Measurements from ENCODE around the gene NUP133. TPM values are rescaled to one million over a fixed set of nuclear protein-coding genes. Genes with fewer than 3 reads are reported as not detected.
"Not testable (repeated sequence)": the region's sequence is repeated elsewhere in the genome, so short reads cannot be mapped to it uniquely, and the experiment has no call there.

Gene NUP133
- total RNA-seq, 1 donor from 2014 or later, result 53.5 TPM

- Mint-ChIP-seq H3K9me3 (ENCODE audit: unreplicated experiment) (no peaks in the 10 kb centered on the region), H3K27me3 (ENCODE audit: unreplicated experiment) (peaks cover 3% of the 10 kb centered on the region), H3K27ac (ENCODE audit: unreplicated experiment) (no peak overlapping the region), H3K4me3 (ENCODE audit: unreplicated experiment) (peak overlapping the region; percentile 40), H3K4me1 (ENCODE audit: unreplicated experiment) (peaks cover 21% of the 10 kb centered on the region), H3K36me3 (ENCODE audit: low read depth, unreplicated experiment) (peaks cover 28% of the 10 kb centered on the region)
- DNase-seq (ENCODE audit: low spot score), result no peak
- TF ChIP-seq CTCF (IDR thresholded peaks at IDR 0.05; ENCODE audit: unreplicated experiment), result no peak
These were observed 29.3 kb downstream of the NUP133 start for GRCh38 chr1:229478852-229479251.

- Mint-ChIP-seq H3K36me3 (ENCODE audit: low read depth, unreplicated experiment) (peaks cover 24% of the 10 kb centered on the region), H3K4me1 (ENCODE audit: unreplicated experiment) (peaks cover 18% of the 10 kb centered on the region)
- H3K4me3 Mint-ChIP-seq (ENCODE audit: unreplicated experiment); H3K9me3 Mint-ChIP-seq (ENCODE audit: unreplicated experiment); DNase-seq (ENCODE audit: low spot score); H3K27me3 Mint-ChIP-seq (ENCODE audit: unreplicated experiment); H3K27ac Mint-ChIP-seq (ENCODE audit: unreplicated experiment): not testable (repeated sequence)
These were observed 32.3 kb downstream of the NUP133 start for GRCh38 chr1:229475859-229476258.

- H3K4me1 Mint-ChIP-seq (ENCODE audit: unreplicated experiment), result peaks cover 6% of the 10 kb centered on the region
- peaks cover 29% of the 10 kb centered on the region for H3K36me3 Mint-ChIP-seq (ENCODE audit: low read depth, unreplicated experiment)
- no peak for DNase-seq (ENCODE audit: low spot score)
- no peak overlapping the region for H3K27ac Mint-ChIP-seq (ENCODE audit: unreplicated experiment)
- no peak overlapping the region for H3K4me3 Mint-ChIP-seq (ENCODE audit: unreplicated experiment)
- H3K27me3 Mint-ChIP-seq (ENCODE audit: unreplicated experiment), result no peaks in the 10 kb centered on the region
- H3K9me3 Mint-ChIP-seq (ENCODE audit: unreplicated experiment), result no peaks in the 10 kb centered on the region
- no peak for TF ChIP-seq CTCF (IDR thresholded peaks at IDR 0.05; ENCODE audit: unreplicated experiment)
These were observed 33.6 kb downstream of the NUP133 start for GRCh38 chr1:229474509-229474908.

GRCh38 chr1:229471175-229471574 lies 37.0 kb downstream of the NUP133 start:
- Mint-ChIP-seq H3K27ac (ENCODE audit: unreplicated experiment) (no peak overlapping the region), H3K36me3 (ENCODE audit: low read depth, unreplicated experiment) (peaks cover 33% of the 10 kb centered on the region), H3K9me3 (ENCODE audit: unreplicated experiment) (no peaks in the 10 kb centered on the region), H3K4me3 (ENCODE audit: unreplicated experiment) (no peak overlapping the region), H3K4me1 (ENCODE audit: unreplicated experiment) (no peaks in the 10 kb centered on the region), H3K27me3 (ENCODE audit: unreplicated experiment) (no peaks in the 10 kb centered on the region)
- no peak for DNase-seq (ENCODE audit: low spot score)
- no peak for TF ChIP-seq CTCF (IDR thresholded peaks at IDR 0.05; ENCODE audit: unreplicated experiment)

- Mint-ChIP-seq H3K27ac (ENCODE audit: unreplicated experiment) (no peak overlapping the region), H3K27me3 (ENCODE audit: unreplicated experiment) (no peaks in the 10 kb centered on the region), H3K36me3 (ENCODE audit: low read depth, unreplicated experiment) (peaks cover 33% of the 10 kb centered on the region), H3K4me3 (ENCODE audit: unreplicated experiment) (no peak overlapping the region), H3K9me3 (ENCODE audit: unreplicated experiment) (no peaks in the 10 kb centered on the region), H3K4me1 (ENCODE audit: unreplicated experiment) (no peaks in the 10 kb centered on the region)
- no peak for DNase-seq (ENCODE audit: low spot score)
- no peak for TF ChIP-seq CTCF (IDR thresholded peaks at IDR 0.05; ENCODE audit: unreplicated experiment)
These were observed 37.6 kb downstream of the NUP133 start for GRCh38 chr1:229470406-229471043.

Data from endothelial cell (in vitro differentiated cells).